Stimulated activated naive CD8-positive, alpha-beta T cell treated with anti-CD3 and anti-CD28 coated beads, Interleukin-15, Interleukin-2, amounts not matched to agents 100 ng/mL and 50 ng/mL, for 24 hours (primary cell): ENCODE results near the gene AK5.

Experiments used
- H3K27ac Mint-ChIP-seq: one replicate; pipeline ENCODE4 v1.8.0; 2021; ENCODE audit warnings: mild to moderate bottlenecking, mixed read lengths
- H3K27me3 Mint-ChIP-seq: one replicate; pipeline ENCODE4 v1.8.0; 2021; ENCODE audit warnings: mixed read lengths
- H3K36me3 Mint-ChIP-seq: one replicate; pipeline ENCODE4 v1.8.0; 2021; ENCODE audit warnings: low read depth, mixed read lengths
- H3K4me1 Mint-ChIP-seq: one replicate; pipeline ENCODE4 v1.8.0; 2021; ENCODE audit warnings: low read depth, mixed read lengths
- H3K4me3 Mint-ChIP-seq: one replicate; pipeline ENCODE4 v1.8.0; 2021; ENCODE audit warnings: mild to moderate bottlenecking, mixed read lengths
- H3K9me3 Mint-ChIP-seq: one replicate; pipeline ENCODE4 v1.8.0; 2021; ENCODE audit warnings: mixed read lengths

The AK5 gene

GRCh38 chr1:77281491-77282186, at the start of gene AK5:
AK5 (plus strand) TSS chr1:77282019; CDS start chr1:77282314, 295 bp downstream.
- peak within 1 kb of the TSS; percentile 70 for H3K4me3 Mint-ChIP-seq
- H3K27ac Mint-ChIP-seq: peak within 1 kb of the TSS; percentile 63
- peaks cover 10% of the 10 kb centered on the region for H3K27me3 Mint-ChIP-seq
- peaks cover 32% of the 10 kb centered on the region for H3K4me1 Mint-ChIP-seq
- no peaks in the 10 kb centered on the region for H3K9me3 Mint-ChIP-seq
- H3K36me3 Mint-ChIP-seq: no peaks in the 10 kb centered on the region

DNA sequence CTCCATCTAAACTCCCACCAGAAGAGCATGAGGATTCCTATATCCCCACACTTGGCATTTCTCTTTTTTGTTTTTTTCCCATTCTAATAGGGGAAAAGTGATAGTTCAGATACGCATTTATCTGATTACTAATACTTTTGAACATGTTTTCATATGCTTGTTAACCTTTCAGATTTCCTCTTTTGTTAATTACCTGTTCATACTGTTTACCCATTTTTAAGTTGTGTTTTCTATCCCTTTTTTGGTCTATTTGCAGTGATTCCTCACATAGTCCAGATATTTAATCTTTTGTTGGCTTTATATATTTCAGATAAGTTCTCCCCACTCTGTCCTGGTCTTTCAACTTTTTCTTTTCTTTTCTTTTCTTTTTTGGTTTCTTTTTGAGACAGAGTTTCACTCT, 49.0 kb upstream of the AK5 start:
- Mint-ChIP-seq H3K4me3 (no peak overlapping the region), H3K36me3 (no peaks in the 10 kb centered on the region), H3K4me1 (no peaks in the 10 kb centered on the region), H3K9me3 (peaks cover 21% of the 10 kb centered on the region), H3K27ac (no peak overlapping the region), H3K27me3 (no peaks in the 10 kb centered on the region)

DNA sequence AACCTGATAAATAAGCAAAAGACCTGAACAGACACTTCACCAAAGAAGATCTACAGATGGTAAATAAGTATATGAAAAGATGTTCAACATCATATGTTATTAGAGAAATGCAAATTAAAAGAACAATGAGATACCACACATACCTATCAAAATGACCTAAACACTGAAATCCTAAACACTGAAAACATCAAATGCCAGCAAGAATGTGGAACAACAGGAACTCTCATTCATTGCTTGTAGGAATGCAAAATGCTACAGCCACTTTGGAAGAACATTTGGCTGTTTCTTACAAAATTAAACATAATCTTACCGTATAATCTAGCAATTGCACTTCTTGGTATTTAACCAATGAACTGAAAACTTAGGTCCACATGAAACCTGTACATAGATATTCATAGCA, 47.7 kb upstream of the AK5 start:
- Mint-ChIP-seq H3K4me3 (no peak overlapping the region), H3K9me3 (peaks cover 21% of the 10 kb centered on the region), H3K27me3 (no peaks in the 10 kb centered on the region), H3K36me3 (no peaks in the 10 kb centered on the region), H3K4me1 (no peaks in the 10 kb centered on the region), H3K27ac (no peak overlapping the region)

- H3K9me3 Mint-ChIP-seq: peaks cover 21% of the 10 kb centered on the region
- no peaks in the 10 kb centered on the region for H3K27me3 Mint-ChIP-seq
- H3K27ac Mint-ChIP-seq: no peak overlapping the region
- H3K4me1 Mint-ChIP-seq: no peaks in the 10 kb centered on the region
- H3K4me3 Mint-ChIP-seq: no peak overlapping the region
- no peaks in the 10 kb centered on the region for H3K36me3 Mint-ChIP-seq
These were observed 46.9 kb upstream of the AK5 start for GRCh38 chr1:77234943-77235342.

- no peak overlapping the region for H3K27ac Mint-ChIP-seq
- H3K27me3 Mint-ChIP-seq: no peaks in the 10 kb centered on the region
- no peaks in the 10 kb centered on the region for H3K4me1 Mint-ChIP-seq
- H3K4me3 Mint-ChIP-seq: no peak overlapping the region
- no peaks in the 10 kb centered on the region for H3K36me3 Mint-ChIP-seq
- H3K9me3 Mint-ChIP-seq: peaks cover 13% of the 10 kb centered on the region
These were observed 43.4 kb upstream of the AK5 start for GRCh38 chr1:77238462-77238861.

DNA sequence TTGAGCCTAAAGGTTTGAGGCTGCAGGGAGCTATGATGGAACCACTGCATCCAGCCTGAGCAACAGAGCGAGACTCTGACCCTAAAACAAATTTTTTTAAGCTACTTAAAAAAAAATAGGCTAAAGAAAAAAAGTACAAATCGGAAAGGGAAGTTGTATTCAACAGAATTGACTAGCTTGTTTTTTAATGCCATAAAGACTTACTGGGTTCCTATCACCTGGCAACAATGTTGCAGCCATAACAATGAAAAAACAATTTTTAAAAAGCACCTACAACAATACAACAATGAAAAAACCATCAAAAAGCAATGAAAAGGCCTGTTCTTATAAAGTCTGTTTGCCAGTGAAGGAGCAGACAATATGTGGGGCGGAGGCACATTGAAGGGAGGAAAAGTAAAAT, 42.5 kb upstream of the AK5 start:
- no peaks in the 10 kb centered on the region for H3K27me3 Mint-ChIP-seq
- H3K36me3 Mint-ChIP-seq: no peaks in the 10 kb centered on the region
- H3K9me3 Mint-ChIP-seq: peaks cover 6% of the 10 kb centered on the region
- H3K4me3 Mint-ChIP-seq: no peak overlapping the region
- H3K4me1 Mint-ChIP-seq: no peaks in the 10 kb centered on the region
- H3K27ac Mint-ChIP-seq: no peak overlapping the region

DNA sequence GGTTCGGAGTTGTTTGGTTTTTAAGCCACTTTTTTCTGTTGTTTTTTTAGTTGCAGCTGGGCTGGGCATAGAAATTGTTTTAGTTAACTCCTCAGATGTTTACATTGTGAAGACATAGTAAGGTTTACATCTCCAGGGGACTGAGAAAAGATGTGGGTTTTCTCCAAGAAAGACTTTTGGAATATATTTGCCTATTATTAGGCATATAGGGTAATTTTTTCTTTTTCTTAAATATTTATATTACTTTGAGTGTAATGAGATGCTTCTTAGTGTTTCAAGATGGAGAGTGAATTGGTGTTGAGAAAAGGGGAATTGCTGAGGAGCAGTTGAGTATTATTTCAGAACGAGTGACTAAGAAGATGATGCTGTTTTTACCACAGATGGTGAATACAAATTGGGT, 36.0 kb upstream of the AK5 start:
- H3K4me3 Mint-ChIP-seq: no peak overlapping the region
- peaks cover 20% of the 10 kb centered on the region for H3K36me3 Mint-ChIP-seq
- peaks cover 8% of the 10 kb centered on the region for H3K4me1 Mint-ChIP-seq
- no peak overlapping the region for H3K27ac Mint-ChIP-seq
- no peaks in the 10 kb centered on the region for H3K27me3 Mint-ChIP-seq
- H3K9me3 Mint-ChIP-seq: peaks cover 23% of the 10 kb centered on the region

- Mint-ChIP-seq H3K4me3 (no peak overlapping the region), H3K4me1 (peaks cover 8% of the 10 kb centered on the region), H3K27me3 (no peaks in the 10 kb centered on the region), H3K9me3 (peaks cover 51% of the 10 kb centered on the region), H3K27ac (no peak overlapping the region), H3K36me3 (peaks cover 20% of the 10 kb centered on the region)
These were observed 31.7 kb upstream of the AK5 start for GRCh38 chr1:77250126-77250525.

DNA sequence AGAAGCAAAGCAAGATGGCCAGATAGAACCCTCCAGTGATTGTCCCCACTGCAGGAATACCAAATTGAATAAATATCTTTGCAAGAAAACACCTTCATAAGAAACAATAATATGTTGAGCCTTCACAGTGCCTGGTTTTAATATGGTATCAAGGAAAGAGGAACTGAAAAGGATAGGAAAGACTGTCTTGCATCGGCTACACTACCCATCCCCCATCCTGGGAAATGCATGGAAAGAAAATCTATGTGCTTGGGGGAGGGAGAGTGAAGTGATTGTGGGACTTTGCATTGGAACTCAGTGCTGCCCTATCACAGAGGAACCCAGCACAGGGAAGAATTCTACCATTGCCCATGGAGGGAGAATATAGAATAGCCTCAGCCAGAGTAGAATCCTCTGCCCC, 28.6 kb upstream of the AK5 start:
- H3K4me1 Mint-ChIP-seq: peaks cover 8% of the 10 kb centered on the region
- no peaks in the 10 kb centered on the region for H3K27me3 Mint-ChIP-seq
- H3K4me3 Mint-ChIP-seq: no peak overlapping the region
- H3K36me3 Mint-ChIP-seq: peaks cover 10% of the 10 kb centered on the region
- peaks cover 60% of the 10 kb centered on the region for H3K9me3 Mint-ChIP-seq
- no peak overlapping the region for H3K27ac Mint-ChIP-seq

GRCh38 chr1:77263708-77264107, 18.1 kb upstream of the AK5 start:
- no peak overlapping the region for H3K27ac Mint-ChIP-seq
- no peak overlapping the region for H3K4me3 Mint-ChIP-seq
- no peaks in the 10 kb centered on the region for H3K36me3 Mint-ChIP-seq

DNA sequence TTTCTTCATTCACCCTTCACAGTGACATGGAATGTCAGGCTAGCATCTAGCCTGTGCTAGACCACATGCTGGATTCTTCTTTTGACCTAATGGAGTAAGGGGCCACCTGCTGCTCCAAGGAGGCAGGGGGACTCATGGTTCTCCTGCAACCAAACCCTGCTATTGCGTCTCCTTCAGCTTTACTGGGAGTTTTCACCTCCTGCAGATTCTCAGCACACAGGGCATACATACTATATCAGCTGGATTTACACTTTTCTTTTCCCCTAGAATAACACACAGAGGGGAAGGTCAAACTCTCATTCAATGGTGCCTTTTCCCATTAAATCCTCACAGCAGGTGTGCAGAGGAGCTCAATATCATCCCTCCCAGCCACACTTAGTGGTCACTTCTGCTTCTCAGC, 16.6 kb upstream of the AK5 start:
- H3K4me1 Mint-ChIP-seq: no peaks in the 10 kb centered on the region
- H3K9me3 Mint-ChIP-seq: no peaks in the 10 kb centered on the region
- H3K27ac Mint-ChIP-seq: no peak overlapping the region
- H3K27me3 Mint-ChIP-seq: no peaks in the 10 kb centered on the region
- no peak overlapping the region for H3K4me3 Mint-ChIP-seq
- no peaks in the 10 kb centered on the region for H3K36me3 Mint-ChIP-seq

More at GRCh38 chr1:77263708-77264107, 18.1 kb upstream of the AK5 start:
- Mint-ChIP-seq H3K27me3 (no peaks in the 10 kb centered on the region), H3K4me1 (no peaks in the 10 kb centered on the region), H3K9me3 (no peaks in the 10 kb centered on the region)

- Mint-ChIP-seq H3K4me1 (peaks cover 4% of the 10 kb centered on the region), H3K36me3 (no peaks in the 10 kb centered on the region), H3K27ac (no peak overlapping the region), H3K9me3 (no peaks in the 10 kb centered on the region), H3K27me3 (no peaks in the 10 kb centered on the region), H3K4me3 (no peak overlapping the region)
These were observed 14.8 kb upstream of the AK5 start for GRCh38 chr1:77267035-77267434.

DNA sequence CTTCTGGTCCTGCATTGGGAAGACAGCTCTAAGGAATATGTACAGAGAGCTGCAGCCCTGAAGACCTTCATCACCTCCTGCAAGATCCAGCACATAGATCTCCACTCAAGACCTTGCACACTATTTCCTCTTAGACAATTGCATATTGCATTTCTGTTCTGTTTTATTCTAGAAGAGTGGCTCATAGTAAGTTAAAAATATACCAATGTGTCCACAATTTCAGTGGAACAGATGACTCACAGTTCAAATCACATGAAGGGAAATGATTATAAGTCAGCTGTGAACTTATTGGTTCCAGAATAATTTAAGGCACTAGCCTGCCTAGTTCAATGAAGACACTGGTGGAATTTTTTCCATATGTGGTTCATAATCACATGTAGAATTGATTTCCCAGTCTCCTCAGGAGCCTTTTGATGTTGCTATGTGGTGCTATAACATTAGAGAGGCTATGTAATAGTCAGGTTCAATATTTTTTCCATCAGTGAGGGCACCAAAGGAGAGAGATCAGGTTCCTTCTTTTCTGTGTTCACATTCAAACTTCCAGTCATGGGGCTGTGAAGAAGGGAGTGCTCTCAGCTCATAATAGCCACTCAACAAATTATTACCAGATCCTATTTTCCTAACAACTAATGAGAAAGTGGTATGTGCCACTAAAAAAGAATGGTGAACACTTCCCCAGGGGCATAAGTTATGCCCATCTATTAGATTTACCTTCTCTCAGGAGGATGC, 9.8 kb upstream of the AK5 start:
- H3K9me3 Mint-ChIP-seq: no peaks in the 10 kb centered on the region
- no peak overlapping the region for H3K4me3 Mint-ChIP-seq
- no peaks in the 10 kb centered on the region for H3K36me3 Mint-ChIP-seq
- H3K27ac Mint-ChIP-seq: no peak overlapping the region
- no peaks in the 10 kb centered on the region for H3K27me3 Mint-ChIP-seq
- H3K4me1 Mint-ChIP-seq: peaks cover 5% of the 10 kb centered on the region

GRCh38 chr1:77273891-77274290, 7.9 kb upstream of the AK5 start:
- no peak overlapping the region for H3K27ac Mint-ChIP-seq
- no peaks in the 10 kb centered on the region for H3K27me3 Mint-ChIP-seq

GRCh38 chr1:77275194-77275593, 6.6 kb upstream of the AK5 start:
- Mint-ChIP-seq H3K36me3 (no peaks in the 10 kb centered on the region), H3K27ac (no peak overlapping the region), H3K27me3 (no peaks in the 10 kb centered on the region), H3K9me3 (no peaks in the 10 kb centered on the region), H3K4me1 (peaks cover 12% of the 10 kb centered on the region), H3K4me3 (no peak overlapping the region)

More at GRCh38 chr1:77273891-77274290, 7.9 kb upstream of the AK5 start:
- H3K4me1 Mint-ChIP-seq: peaks cover 5% of the 10 kb centered on the region
- no peaks in the 10 kb centered on the region for H3K9me3 Mint-ChIP-seq
- no peak overlapping the region for H3K4me3 Mint-ChIP-seq
- no peaks in the 10 kb centered on the region for H3K36me3 Mint-ChIP-seq

DNA sequence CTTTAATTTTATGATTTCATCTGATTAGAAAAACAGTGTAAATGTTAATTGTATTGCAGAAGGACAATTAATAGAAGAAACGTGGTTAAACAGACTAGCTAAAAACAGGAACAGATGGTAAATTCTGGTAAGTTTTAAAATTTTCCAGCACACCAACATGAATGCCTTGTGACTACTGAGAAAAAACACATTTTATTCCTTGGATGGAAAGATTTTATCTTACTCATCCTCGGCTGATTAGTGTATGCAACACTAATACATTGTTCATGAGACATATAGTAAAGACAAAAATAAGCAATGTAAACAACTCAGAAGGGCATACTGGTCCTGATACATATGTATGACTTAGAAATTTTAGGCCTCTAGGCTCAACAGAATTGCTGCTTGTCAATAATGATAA, 4.9 kb upstream of the AK5 start:
- Mint-ChIP-seq H3K4me3 (no peak overlapping the region), H3K9me3 (no peaks in the 10 kb centered on the region), H3K4me1 (peaks cover 23% of the 10 kb centered on the region), H3K27me3 (peaks cover 10% of the 10 kb centered on the region), H3K36me3 (no peaks in the 10 kb centered on the region), H3K27ac (no peak overlapping the region)
